ENCODE results near the gene PAX9. TPM values are rescaled to one million over a fixed set of nuclear protein-coding genes. Genes with fewer than 3 reads are reported as not detected.

Gene PAX9
- total and polyA plus RNA-seq, 2 donors from 2014 or later: 0.19 TPM; not detected in 1

DNA sequence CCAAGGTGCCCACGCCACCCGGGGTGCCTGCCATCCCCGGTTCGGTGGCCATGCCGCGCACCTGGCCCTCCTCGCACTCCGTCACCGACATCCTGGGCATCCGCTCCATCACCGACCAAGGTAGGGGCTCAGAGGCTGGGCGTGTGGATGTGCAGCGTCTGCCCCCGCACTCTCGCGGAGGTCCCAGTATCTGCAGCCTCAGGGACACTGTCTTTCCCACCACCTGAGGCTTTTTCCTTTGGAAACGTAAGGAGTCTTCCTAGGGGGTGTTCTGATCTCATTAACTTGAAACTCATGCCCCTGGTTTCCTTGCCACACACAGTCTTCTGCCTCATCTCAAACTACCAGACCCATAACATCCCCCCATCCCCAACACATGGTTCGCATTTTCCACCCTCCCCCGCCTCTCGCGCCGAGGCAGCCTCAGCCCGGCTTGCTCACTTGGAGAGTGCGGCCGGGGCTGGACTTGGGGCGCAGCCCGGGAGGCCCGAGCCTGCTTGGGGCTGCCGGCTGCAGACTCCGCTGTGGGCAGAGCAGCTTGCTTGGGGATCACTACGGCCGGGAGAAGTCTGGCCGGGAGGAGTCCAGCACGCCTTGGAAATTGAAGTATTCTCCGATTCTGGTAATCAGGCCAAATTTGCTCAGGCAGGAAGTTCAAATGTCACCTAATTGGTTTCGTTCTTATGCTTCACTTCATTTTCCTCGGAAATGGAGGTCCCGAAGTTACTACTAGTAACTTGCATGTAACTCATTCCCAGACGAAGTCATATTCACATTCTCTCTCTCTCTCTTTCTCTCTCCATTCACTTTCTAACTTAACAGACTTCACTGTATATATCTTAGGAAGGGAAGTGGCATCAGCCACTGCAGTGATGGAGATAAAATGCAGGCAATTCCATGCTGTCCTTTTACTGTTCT is 2.0 kb downstream of the PAX9 start:
- H3K4me1 ChIP-seq (ENCODE audit: control insufficient read depth in 2 of 3, insufficient read depth in 2 of 3, low read depth in 1 of 3, low read length in 3 of 3): peaks cover 0 to 17% (median 0%) of the 10 kb centered on the region in 3 donors
- intact Hi-C loops (cut with DNase I): no loop called here
- no peak overlapping the region for H3K27ac ChIP-seq (ENCODE audit: low read depth in 2 of 2, low read length in 2 of 2)
- no peak overlapping the region for H3K9ac ChIP-seq (ENCODE audit: low read length in 3 of 3)
- no peaks in the 10 kb centered on the region for H3K9me3 ChIP-seq (ENCODE audit: control insufficient read depth in 2 of 3, insufficient read depth in 1 of 3, low read length in 3 of 3)
- DNase-seq (peak; percentile 44 to 58 (median 49)), FAIRE-seq (no peak)
- peaks cover 86% of the 10 kb centered on the region for H3K27me3 ChIP-seq (ENCODE audit: control insufficient read depth, insufficient read depth, low read length)
- TF ChIP-seq, protein P1, sequence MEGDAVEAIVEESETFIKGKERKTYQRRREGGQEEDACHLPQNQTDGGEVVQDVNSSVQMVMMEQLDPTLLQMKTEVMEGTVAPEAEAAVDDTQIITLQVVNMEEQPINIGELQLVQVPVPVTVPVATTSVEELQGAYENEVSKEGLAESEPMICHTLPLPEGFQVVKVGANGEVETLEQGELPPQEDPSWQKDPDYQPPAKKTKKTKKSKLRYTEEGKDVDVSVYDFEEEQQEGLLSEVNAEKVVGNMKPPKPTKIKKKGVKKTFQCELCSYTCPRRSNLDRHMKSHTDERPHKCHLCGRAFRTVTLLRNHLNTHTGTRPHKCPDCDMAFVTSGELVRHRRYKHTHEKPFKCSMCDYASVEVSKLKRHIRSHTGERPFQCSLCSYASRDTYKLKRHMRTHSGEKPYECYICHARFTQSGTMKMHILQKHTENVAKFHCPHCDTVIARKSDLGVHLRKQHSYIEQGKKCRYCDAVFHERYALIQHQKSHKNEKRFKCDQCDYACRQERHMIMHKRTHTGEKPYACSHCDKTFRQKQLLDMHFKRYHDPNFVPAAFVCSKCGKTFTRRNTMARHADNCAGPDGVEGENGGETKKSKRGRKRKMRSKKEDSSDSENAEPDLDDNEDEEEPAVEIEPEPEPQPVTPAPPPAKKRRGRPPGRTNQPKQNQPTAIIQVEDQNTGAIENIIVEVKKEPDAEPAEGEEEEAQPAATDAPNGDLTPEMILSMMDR (IDR thresholded peaks at IDR 0.05; ENCODE audit: borderline replicate concordance, extremely low read depth, insufficient read depth): no peak
- H3K4me3 ChIP-seq (ENCODE audit: low read length in 3 of 3): peak overlapping the region in 2 of 3 donors; percentile 4 to 23
- no peaks in the 10 kb centered on the region for H3K36me3 ChIP-seq (ENCODE audit: control insufficient read depth in 2 of 3, insufficient read depth in 3 of 3, low read length in 3 of 3)

DNA sequence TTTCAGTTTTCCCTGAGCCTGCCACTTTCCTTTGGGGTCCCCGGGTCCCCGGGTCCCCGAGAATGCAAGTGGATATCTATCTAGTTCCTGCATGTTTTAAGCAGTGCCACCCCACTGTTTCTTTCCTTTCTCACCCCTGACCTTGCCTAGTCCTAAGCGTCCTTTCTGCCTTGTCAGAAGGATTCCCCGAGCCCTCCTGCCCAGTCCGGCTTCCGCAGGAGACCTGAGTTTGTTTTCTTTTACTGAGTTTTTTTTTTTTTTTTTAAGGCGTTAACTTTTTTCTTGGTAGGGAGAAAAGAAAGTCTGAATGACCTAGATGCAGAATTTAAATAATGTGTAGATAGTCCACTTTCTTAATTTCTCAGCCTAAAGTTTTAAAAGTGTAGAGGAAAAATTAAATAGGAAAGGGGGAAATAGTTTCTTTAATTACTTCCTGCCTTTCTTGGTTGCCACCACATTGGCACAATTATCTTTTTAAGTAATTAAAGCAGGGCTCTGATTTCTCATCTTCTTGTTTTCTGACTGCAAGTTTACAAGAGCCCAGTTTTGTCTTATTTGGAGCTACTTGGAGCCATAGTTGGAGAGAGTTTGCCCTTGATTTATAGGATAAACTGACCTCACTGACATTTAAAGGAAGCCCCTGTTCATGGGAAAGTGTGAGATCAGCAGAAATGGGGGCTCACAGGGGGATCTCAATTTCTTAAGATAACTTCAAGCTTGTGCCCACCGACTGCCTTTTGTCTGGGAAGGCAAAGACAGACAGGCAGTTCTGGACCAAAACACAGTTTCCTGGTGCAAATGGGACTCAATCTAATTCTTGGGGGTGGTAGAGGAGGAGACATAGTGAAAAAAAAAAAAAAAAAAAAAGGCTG is 2.9 kb downstream of the PAX9 start:
- no peaks in the 10 kb centered on the region for H3K36me3 ChIP-seq (ENCODE audit: control insufficient read depth in 2 of 3, insufficient read depth in 3 of 3, low read length in 3 of 3)
- H3K9ac ChIP-seq (ENCODE audit: low read length in 3 of 3): no peak overlapping the region
- no peak for DNase-seq
- H3K9me3 ChIP-seq (ENCODE audit: control insufficient read depth in 2 of 3, insufficient read depth in 1 of 3, low read length in 3 of 3): no peaks in the 10 kb centered on the region
- H3K27me3 ChIP-seq (ENCODE audit: control insufficient read depth, insufficient read depth, low read length): peaks cover 82% of the 10 kb centered on the region
- peak overlapping the region in 1 of 3 donors; percentile 23 for H3K4me3 ChIP-seq (ENCODE audit: low read length in 3 of 3)
- H3K4me1 ChIP-seq (ENCODE audit: control insufficient read depth in 2 of 3, insufficient read depth in 2 of 3, low read depth in 1 of 3, low read length in 3 of 3): peaks cover 0 to 17% (median 0%) of the 10 kb centered on the region in 3 donors
- FAIRE-seq: no peak
- intact Hi-C loops (cut with DNase I): no loop called here
- H3K27ac ChIP-seq (ENCODE audit: low read depth in 2 of 2, low read length in 2 of 2): no peak overlapping the region
- TF ChIP-seq, protein P1 (IDR thresholded peaks at IDR 0.05; ENCODE audit: borderline replicate concordance, extremely low read depth, insufficient read depth): no peak

DNA sequence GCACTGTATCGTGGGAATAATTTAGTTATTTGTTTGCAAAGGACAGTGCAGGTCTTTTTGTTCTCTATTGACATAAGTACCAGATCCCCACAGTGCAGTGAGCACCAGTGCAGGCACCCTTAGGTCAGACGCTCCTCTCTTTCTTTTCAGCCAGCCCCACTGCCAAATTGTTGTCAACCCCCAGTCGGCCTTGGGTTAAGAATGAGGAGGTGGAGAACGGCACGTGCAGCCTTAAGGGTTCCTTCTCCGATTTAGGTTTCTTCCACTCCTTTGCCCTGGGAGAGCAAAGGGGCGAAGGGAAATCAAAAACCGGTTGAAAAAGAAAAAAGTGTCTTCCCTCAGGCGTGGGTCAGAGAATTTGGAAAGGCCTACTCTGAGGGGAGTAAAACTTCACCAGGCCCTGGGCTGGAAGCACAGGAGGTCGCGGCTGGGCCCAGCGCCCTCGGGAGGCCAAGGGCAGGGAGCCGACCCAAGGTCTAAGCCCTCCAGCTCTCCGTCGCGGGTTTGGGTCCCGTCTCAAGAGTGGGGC is 4.3 kb downstream of the PAX9 start:
- Histone ChIP-seq H3K4me3 (ENCODE audit: low read length in 3 of 3) (no peak overlapping the region), H3K27me3 (ENCODE audit: control insufficient read depth, insufficient read depth, low read length) (peaks cover 75% of the 10 kb centered on the region), H3K36me3 (ENCODE audit: control insufficient read depth in 2 of 3, insufficient read depth in 3 of 3, low read length in 3 of 3) (no peaks in the 10 kb centered on the region), H3K27ac (ENCODE audit: low read depth in 2 of 2, low read length in 2 of 2) (no peak overlapping the region), H3K4me1 (ENCODE audit: control insufficient read depth in 2 of 3, insufficient read depth in 2 of 3, low read depth in 1 of 3, low read length in 3 of 3) (peaks cover 0 to 16% (median 0%) of the 10 kb centered on the region in 3 donors), H3K9me3 (ENCODE audit: control insufficient read depth in 2 of 3, insufficient read depth in 1 of 3, low read length in 3 of 3) (no peaks in the 10 kb centered on the region), H3K9ac (ENCODE audit: low read length in 3 of 3) (no peak overlapping the region)
- intact Hi-C loops (cut with DNase I): no loop called here
- FAIRE-seq: no peak
- TF ChIP-seq, protein P1 (IDR thresholded peaks at IDR 0.05; ENCODE audit: borderline replicate concordance, extremely low read depth, insufficient read depth): no peak
- no peak for DNase-seq
